GM18502 (cell line): ENCODE data around the gene METTL16.

Experiments
- ATAC-seq: cut with Tn5 transposase; IDR thresholded peaks from one replicate; pipeline ENCODE4 v1.9.1; 2021; ENCODE audit warnings: mild to moderate bottlenecking; ENCODE audit not compliant: unreplicated experiment, poor library complexity

METTL16 gene

GRCh38 chr17:2385240-2386210 lies 126.2 kb downstream of the METTL16 start:
- ATAC-seq: no peak

GRCh38 chr17:2384439-2385127 lies 127.1 kb downstream of the METTL16 start:
- ATAC-seq: no peak

- ATAC-seq: no peak
Measured at GRCh38 chr17:2383628-2384167, 128.0 kb downstream of the METTL16 start.

GRCh38 chr17:2380950-2381649 lies 130.6 kb downstream of the METTL16 start:
- ATAC-seq: no peak

GRCh38 chr17:2380226-2380922 lies 131.3 kb downstream of the METTL16 start:
- no peak for ATAC-seq

GRCh38 chr17:2379489-2380225 lies 132.0 kb downstream of the METTL16 start:
- no peak for ATAC-seq

GRCh38 chr17:2378905-2379304 lies 132.8 kb downstream of the METTL16 start:
- no peak for ATAC-seq

- no peak for ATAC-seq
Measured at GRCh38 chr17:2377659-2378058, 134.0 kb downstream of the METTL16 start.

- no peak for ATAC-seq
Measured at GRCh38 chr17:2376107-2376506, 135.6 kb downstream of the METTL16 start.

GRCh38 chr17:2375406-2375805 lies 136.3 kb downstream of the METTL16 start:
- no peak for ATAC-seq

GRCh38 chr17:2374549-2375285 lies 137.0 kb downstream of the METTL16 start:
- ATAC-seq: no peak

GRCh38 chr17:2373179-2373578 lies 138.5 kb downstream of the METTL16 start:
- no peak for ATAC-seq

GRCh38 chr17:2372681-2373080 lies 139.0 kb downstream of the METTL16 start:
- ATAC-seq: no peak

- ATAC-seq: no peak
Measured at GRCh38 chr17:2372180-2372579, 139.5 kb downstream of the METTL16 start.

- no peak for ATAC-seq
Measured at GRCh38 chr17:2371183-2372130, 140.2 kb downstream of the METTL16 start.

GRCh38 chr17:2370211-2370589 lies 141.5 kb downstream of the METTL16 start:
- no peak for ATAC-seq

- no peak for ATAC-seq
Measured at GRCh38 chr17:2369551-2370210, 142.0 kb downstream of the METTL16 start.
